HG03575 (cell line): ENCODE results near the gene NAT9.

Experiments
- ATAC-seq: cut with Tn5 transposase; IDR thresholded peaks from one replicate; pipeline ENCODE4 v1.9.1; 2021; ENCODE audit not compliant: unreplicated experiment, insufficient number of reproducible peaks, low FRiP score; ENCODE audit errors: extremely low read depth

The NAT9 gene

DNA sequence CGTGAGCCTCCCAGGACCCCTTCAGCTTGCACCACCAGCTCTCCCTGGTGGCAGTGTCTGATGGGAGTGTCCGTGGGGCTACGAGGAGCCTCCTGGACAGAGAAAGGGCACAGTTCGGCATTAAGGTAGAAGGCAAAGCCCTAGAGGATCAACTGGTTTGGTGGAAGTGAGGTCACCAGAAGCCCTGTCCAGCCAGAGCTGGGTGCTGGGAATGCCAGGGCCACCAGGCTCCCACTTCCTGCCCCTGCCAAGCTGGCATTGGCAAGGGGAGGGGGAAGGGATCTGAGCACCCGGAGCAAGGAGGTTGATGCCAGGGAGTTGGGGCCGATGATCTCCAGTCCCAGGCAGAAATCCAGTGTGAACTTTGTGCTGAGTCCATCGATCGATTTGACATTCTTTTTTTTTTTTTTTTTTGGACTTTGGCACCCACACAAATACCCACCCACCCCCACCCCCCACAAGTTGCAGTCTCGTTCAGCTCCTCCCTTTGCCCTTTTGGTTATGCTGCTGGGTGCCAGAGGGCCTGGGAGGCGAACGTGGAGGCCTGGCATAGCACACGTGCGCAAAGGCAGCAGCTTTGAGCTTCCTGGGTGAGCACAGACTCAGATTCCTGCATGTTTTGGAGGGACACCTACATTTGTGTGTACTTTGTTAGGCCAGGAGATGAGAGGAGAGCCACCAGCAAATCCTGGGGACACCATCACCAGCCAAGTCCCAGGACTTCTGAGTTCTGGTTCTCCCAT lies 25.6 kb downstream of the NAT9 start:
- no peak for ATAC-seq

DNA sequence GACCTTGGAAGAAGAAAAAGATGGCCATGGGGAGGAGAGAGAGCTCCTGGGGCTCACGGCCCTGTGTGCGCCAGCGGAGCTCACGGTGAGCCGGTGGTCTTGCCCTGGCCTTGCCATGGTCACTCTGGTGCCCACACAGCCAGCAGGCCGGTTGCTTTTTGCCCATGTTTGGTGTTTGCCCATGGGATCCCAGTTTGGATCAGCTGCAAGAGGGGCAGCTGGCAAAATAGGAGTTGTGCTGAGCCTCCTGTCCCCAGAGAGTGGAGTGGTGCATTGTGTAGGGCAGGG lies 26.2 kb downstream of the NAT9 start:
- ATAC-seq = no peak

DNA sequence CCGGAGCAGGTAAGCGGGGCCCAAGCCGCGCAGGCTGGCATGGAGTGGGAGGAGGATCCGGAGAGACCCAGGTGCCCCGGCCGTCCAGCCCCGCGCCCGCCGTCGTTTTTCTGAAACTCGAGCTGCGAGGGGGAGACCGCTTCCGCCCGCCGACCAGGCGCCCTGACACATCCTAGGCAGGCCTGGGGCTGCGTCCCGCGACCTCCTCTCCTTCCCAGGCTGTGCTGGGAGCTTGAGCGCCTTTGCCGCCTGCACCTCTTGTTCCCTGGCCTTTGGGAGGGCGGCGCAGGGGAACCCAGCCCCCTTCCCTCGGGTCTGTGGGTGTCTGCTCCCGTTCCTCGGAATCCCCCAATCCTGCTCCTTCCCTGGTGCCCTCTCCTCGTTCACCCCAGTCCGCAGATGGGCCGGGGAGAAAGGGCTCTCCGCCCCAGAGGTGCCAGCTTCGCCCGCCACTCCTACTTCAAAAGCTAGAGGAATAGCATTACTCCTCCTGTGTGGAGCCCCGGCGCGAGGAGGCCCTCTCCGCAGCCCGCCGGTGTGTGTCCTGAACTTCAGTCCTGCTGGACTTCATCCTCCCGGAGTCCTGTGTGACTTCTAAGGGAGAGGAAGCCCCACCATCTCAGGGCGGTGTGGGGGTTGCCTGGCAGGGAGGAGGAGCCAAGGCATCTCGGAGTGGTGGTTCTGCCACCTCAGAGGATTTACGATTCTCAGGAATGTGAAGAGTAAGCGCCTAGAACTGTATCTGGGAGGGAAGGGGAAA lies 26.7 kb downstream of the NAT9 start:
- ATAC-seq = no peak

DNA sequence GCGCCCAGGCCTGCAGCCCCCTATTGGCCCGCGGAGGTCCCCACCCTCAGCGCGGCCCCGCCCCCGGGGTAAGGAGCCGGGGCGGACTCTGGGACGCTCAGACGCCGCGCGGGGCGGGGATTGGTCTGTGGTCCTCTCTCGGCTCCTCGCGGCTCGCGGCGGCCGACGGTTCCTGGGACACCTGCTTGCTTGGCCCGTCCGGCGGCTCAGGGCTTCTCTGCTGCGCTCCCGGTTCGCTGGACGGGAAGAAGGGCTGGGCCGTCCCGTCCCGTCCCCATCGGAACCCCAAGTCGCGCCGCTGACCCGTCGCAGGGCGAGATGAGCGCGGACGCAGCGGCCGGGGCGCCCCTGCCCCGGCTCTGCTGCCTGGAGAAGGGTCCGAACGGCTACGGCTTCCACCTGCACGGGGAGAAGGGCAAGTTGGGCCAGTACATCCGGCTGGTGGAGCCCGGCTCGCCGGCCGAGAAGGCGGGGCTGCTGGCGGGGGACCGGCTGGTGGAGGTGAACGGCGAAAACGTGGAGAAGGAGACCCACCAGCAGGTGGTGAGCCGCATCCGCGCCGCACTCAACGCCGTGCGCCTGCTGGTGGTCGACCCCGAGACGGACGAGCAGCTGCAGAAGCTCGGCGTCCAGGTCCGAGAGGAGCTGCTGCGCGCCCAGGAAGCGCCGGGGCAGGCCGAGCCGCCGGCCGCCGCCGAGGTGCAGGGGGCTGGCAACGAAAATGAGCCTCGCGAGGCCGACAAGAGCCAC lies 27.4 kb downstream of the NAT9 start, which contains the start of gene NHERF1:
Gene NHERF1 (plus strand): TSS at position 100 of the 750 bp plus-strand sequence. CDS start 219 bp downstream, at position 319.
- ATAC-seq = no peak

DNA sequence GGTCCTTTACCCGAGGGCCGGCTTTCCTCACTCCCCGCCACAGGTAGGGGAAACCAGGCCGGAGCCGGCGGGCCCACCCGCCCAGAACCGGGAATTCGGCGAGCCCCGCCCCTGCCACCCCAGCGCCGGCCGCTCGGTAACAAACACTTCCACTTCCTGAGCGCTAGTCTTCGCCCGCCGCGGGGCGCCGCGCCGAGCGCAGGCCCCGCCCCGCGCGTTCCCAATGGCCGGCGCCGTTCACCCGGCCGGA lies 27.9 kb downstream of the NAT9 start:
- ATAC-seq = no peak

DNA sequence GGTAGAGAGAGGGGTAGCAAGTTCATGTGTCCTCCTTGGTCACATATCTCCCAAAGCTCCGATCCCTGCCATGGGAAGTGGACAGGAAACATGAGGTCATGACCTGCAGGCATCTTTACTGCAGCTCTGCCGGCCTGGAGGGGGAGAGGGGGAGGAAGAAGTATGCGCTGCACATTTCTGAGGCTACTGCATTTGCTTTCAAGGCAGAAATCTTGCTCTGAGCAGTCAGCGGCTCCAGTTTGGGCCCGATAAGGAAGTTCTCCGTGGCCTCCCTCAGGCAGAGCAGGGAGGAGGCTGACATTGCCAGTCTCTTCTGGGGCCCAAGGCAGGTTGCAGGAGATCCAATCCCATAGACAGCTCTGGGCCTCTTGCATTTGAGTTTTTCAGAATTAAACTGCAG lies 29.2 kb downstream of the NAT9 start:
- ATAC-seq = no peak

DNA sequence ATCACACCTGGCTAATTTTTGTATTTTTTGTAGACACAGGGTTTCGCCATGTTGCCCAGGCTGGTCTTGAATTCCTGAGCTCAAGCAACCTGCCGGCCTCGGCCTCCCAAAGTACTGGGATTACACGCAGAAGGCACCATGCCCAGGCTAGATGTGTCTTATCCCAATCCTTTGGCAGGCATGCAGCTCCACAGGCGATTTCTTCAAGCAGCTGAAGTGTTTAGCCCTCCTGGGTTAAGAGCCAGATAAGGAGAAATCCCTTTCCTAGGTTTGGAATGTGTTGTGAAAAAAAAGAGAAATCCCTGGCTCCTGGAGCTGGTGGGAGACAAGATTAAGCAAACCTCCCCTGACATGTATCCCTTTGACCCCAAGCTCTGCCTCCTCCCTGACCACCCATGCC lies 29.8 kb downstream of the NAT9 start:
- no peak for ATAC-seq

DNA sequence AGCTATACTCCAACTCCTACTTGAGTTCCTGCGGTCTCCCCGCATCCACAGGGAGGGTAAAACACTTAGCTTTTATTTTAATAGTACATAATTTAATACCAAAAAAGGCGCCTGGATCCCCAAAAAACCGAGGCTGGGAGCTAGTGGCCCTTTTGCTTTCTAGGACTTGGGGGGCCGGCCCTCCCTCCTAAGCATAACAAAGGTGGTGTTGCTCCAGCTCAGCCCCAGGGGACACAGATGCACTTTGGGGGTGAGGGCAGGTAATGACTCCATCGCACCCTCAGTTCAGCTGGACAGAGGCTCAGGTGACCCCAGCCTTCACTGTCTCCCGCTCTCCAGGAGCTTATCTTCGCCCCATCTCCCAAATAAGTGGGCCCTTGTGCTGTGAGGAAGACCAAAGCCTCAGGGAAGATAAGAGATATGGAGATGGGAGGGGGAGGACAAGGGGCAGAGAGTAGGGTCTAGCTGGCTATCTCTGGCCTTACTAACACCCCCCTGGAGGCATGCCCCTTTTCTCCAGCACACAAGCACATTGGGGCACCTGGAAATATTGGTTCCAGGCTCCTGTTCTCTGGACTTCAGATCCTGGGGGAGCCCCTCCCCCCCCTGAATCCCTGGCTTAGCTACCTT lies 30.5 kb downstream of the NAT9 start:
- no peak for ATAC-seq

DNA sequence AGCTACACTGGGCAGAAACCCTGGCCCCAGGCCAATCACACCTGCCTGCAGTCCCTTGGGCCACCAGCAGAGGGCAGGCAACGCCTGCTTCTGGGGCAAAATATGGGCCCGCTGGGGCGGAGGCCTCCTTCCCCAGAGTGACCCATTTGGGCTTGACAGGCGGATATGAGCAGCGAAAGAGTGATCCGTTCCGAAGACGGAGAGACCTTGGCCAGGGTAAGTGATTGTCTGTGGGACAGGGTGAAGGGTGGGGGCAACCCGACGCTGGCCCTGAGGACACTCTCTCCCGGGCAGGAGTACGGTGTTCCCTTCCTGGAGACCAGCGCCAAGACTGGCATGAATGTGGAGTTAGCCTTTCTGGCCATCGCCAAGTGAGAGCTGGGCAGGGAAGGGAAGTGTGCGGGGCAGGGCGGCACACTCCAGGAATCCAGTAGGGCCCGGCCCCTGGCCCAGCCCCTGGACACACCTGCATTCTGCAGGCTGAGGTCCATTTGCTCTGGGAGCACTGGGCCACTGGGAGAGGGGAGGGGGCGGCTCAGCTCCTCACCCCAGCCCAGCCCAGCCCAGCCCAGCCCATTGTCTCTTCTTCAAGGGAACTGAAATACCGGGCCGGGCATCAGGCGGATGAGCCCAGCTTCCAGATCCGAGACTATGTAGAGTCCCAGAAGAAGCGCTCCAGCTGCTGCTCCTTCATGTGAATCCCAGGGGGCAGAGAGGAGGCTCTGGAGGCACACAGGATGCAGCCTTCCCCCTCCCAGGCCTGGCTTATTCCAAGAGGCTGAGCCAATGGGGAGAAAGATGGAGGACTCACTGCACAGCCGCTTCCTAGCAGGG lies 31.2 kb downstream of the NAT9 start:
- ATAC-seq = no peak

DNA sequence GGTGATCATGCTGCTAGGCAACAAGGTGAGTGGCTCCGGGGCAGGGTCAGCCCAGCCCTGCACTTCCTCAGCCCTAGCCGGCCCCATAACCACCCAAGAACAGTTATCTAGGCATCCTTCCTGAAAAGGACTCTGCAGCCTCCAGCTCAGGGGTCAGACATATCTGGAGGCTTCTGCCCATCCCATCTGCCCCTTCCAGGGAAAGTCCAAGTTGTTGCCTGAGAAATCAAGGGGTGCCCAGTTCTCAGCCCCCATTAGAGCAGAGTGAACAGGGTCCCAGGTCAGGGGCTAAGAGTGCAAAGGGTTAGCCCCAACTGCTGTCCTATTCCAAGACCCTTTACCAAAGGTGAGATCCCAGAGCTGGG lies 31.8 kb downstream of the NAT9 start:
- ATAC-seq = no peak

DNA sequence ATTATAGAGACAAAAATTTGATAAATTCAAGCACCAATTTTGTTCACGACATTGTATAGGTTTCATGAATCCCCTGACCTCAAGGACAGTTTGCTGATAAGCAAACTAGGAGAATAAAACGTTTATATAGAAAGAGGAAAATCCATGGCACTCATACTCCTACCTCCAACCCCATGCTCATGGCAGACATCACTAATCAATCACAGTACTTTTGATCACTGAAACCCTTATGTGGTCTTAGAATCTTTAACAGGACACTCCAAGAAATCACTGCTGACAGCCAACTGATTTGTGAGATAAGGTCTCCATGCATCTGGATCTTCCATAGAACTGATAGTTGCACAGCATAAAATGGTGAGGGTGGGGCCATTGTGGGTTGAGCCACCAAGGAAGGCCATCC lies 32.4 kb downstream of the NAT9 start:
- no peak for ATAC-seq

DNA sequence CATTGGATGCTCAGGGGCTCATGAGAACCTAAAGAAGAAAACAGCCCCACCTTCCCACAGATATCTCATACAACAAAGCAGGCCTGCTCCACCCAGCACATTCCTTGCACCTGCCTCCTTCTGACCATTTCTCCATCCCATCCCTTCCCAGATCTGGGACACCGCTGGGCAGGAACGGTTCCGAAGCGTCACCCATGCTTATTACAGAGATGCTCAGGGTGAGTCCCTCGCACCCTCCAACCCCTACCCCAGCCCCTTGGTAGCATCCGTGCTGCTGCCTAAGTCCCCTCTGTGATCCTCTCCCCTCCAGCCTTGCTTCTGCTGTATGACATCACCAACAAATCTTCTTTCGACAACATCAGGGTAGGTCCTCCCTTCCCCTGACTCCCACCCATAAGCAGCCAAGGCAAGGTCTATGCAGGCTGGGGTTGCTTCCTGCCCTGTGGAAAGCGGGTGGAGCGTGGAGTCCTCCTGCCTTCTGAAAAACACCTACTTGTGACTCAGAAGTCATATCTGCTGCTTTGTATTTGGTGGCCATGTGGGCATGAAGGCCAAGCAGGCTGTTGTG lies 33.1 kb downstream of the NAT9 start:
- no peak for ATAC-seq

DNA sequence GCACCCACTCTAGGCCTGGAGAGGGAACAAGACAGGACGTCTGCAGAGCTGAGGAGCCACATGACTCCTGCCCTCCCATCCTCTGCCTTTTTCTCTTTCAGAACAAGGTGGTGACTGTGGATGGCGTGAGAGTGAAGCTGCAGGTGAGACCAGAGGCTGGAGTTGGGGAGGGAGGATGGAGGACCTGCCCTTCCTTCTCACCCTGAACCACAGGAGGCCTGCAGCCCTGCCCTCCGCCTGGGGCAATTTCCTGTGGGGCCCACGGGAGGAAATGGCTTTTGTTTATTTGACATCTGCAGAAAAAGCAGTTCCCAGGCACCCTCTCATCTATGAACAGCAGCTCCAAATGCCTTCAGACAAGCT lies 34.0 kb downstream of the NAT9 start:
- no peak for ATAC-seq

DNA sequence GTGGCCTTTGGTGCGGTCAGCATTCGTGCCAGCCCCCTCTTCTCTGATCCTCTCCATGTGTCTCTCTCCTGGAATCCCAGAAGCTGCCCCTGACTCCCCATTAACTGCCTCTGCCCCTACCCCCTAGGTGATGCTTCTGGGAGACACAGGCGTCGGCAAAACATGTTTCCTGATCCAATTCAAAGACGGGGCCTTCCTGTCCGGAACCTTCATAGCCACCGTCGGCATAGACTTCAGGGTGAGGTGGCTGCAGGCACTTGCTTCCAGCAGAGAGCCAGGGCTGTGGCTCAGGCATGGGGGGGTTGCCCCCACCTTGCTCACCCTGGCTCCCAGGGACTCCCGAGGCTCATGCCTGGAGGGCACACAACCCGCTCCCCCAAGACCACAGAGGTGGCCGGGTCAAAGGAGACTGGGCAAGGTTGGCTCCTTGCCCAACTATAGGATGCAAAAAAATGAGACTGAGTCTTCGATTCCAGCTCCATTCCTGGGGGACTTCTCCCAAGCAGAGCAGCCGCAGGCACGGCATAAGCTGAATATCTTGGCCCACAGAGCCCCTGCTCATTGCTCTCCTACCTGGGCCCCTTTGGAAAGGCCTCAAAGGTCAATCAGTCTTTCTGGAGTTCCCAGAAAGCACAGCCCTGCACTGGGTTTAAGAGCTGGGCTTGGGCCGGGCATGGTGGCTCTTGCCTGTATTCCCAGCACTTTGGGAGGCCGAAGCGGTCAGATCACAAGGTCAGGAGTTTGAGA lies 35.3 kb downstream of the NAT9 start:
- ATAC-seq = no peak

DNA sequence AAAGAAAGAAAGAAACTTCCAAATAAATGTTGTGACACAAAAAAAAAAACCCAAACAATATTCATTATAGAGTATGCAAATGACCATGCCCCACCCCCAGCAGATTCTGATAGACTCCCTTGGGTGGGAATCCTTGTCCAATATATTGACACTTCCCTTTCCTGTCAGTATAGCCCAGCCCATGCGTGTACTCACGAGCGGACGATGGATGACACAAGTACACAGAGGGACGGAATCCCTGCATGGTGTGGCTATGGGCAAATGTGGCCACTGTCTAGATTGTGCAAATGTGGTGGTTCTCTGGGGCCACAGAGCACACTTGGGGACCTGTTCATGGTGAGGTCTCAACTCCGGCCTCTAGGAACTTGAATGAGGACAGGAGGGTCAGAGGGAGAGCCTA lies 36.0 kb downstream of the NAT9 start:
- ATAC-seq = no peak

DNA sequence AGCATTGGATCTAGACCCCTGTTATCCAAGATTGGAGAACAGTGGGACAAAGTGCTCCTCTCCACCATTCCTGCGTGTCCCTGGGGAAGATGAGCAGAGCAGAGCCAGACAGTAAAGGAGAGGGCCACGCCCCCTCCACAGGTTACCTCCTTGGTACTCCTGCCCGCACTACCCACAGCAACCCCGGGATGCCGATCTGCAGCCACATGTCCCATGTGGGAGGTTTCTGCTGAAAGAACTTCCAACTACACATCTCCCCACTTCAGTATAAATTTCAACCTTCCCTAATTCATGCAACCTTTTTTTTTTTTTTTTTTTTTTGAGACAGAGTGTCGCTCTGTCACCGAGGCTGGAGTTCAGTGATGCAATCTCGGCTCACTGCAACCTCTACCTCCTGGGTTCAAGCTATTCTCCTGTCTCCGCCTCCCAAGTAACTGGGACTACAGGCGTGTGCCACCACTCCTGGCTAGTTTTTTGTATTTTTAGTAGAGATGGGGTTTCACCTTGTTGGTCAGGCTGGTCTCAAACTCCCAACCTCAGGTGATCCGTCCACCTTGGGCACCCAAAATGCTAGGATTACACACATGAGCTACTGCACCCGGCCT lies 36.8 kb downstream of the NAT9 start:
- ATAC-seq = no peak

DNA sequence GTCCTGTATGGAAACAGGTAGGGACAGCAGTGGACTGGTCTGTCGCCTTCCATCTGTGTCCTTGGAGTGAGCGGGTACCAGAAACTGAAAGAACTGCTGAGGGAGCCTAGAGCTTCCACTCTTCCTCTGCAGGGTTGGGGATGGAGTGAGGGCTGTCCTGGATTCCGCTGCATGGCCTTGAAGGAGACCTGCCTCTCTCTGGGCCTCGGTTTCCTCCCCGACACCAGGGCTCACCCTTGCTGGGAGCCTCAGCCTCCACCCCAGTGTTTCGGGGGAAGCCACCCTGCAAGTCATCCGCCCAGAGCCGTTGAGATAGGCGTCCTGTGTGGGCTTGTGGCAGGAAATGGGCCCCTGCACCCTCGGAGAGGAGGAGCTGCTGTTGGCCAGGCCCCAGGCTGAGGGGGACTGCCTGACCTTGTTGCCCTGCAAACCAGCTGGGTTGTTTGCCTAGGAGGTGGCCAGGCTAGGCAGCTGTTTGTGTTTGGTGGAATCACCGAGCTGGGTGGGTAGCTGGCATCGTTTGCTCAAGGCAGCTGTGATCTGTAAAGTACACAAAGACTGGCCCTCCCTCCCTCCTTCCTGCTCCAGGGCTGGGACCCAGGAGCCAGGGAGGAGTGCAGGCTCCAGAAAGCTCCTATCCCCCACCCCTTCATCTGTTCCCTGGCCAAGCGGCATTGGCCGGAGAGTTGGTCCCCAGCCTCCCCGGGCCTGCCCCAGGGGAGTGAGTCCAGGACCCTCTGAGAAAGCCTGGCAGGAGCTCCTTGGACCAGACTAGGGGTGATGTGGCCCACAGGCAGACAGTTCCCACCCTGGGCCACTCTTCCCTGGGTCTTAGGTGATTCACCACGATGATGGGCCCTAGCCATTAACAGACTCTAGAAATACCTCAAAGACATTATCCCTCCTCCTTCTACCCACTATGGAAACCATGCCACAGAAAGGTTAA lies 37.8 kb downstream of the NAT9 start:
- no peak for ATAC-seq
